SK-N-SH (cell line): ENCODE measurements around the gene GPR183. TPM values are rescaled to one million over a fixed set of nuclear protein-coding genes. Genes with fewer than 3 reads are reported as not detected.

ENCODE experiments used
- CTCF ChIA-PET: fragments of 300-600, 350-600 bp; formaldehyde crosslinking; extraction: SDS; loops from one replicate; lab custom pipeline; 2021; lab: Yijun Ruan, JAX
- POLR2A ChIA-PET: fragments of 350-600 bp; sonication (Branson Sonifier 250); formaldehyde crosslinking; extraction: SDS; loops from one replicate; lab custom pipeline; 2020; ENCODE audit warnings: antibody characterized with exemption, inconsistent platforms; lab: Yijun Ruan, JAX
- DNase-seq: peaks from one replicate; pipeline ENCODE4 v3.0.0; 2012
- H2AFZ ChIP-seq: fragments of 200-600 bp; sonication (generic); 2 replicates; pipeline ENCODE4 v1.8.1; 2016; ENCODE audit warnings: antibody characterized with exemption, mild to moderate bottlenecking, low read depth
- H3F3A ChIP-seq: fragments of 200-600 bp; sonication (generic); replicated peaks from 2 replicates; pipeline ENCODE3; 2016; ENCODE audit warnings: antibody characterized with exemption, mild to moderate bottlenecking; ENCODE audit not compliant: insufficient read depth
- H3K27ac ChIP-seq, 2 experiments: fragments of 200-500 bp in 1 of 2; fragments of 200-600 bp in 1 of 2; sonication (Bioruptor generic) in 1 of 2; sonication (generic), shearing (Covaris generic) in 1 of 2; 2 replicates each; pipeline versions ENCODE4 v1.5.1 to v1.6.1; 2014 to 2016; ENCODE audit warnings: low read depth in 2 of 2, inconsistent platforms in 1 of 2, low read length in 1 of 2, mild to moderate bottlenecking in 1 of 2, mixed read lengths in 1 of 2
- H3K27me3 ChIP-seq: fragments of 200-600 bp; sonication (generic), shearing (Covaris generic); 2 replicates; pipeline ENCODE4 v1.6.1; 2016; ENCODE audit warnings: mixed run types; ENCODE audit not compliant: insufficient read depth
- H3K36me3 ChIP-seq, 2 experiments: fragments of 200-500 bp in 1 of 2; fragments of 200-600 bp in 1 of 2; sonication (Bioruptor generic) in 1 of 2; sonication (generic) in 1 of 2; replicated peaks in 1 of 2; 2 replicates each; pipeline versions ENCODE3 to v1.5.1; 2014 to 2016; ENCODE audit warnings: low read length in 1 of 2, mild to moderate bottlenecking in 1 of 2; ENCODE audit not compliant: insufficient read depth in 2 of 2, control insufficient read depth in 1 of 2
- H3K4me1 ChIP-seq, 2 experiments: fragments of 200-500 bp in 1 of 2; fragments of 200-600 bp in 1 of 2; sonication (Bioruptor generic) in 1 of 2; sonication (generic), shearing (Covaris generic) in 1 of 2; 2 replicates each; pipeline versions ENCODE4 v1.5.1 to v1.6.1; 2014 to 2016; ENCODE audit warnings: low read depth in 1 of 2, low read length in 1 of 2, mixed run types in 1 of 2; ENCODE audit not compliant: insufficient read depth in 2 of 2, control insufficient read depth in 1 of 2
- H3K4me2 ChIP-seq: fragments of 200-600 bp; sonication (generic), shearing (Covaris generic); 2 replicates; pipeline ENCODE4 v1.6.1; 2017; ENCODE audit warnings: mixed run types
- H3K4me3 ChIP-seq, 2 experiments: fragments of 200-500 bp in 1 of 2; fragments of 200-600 bp in 1 of 2; sonication (Bioruptor generic) in 1 of 2; sonication (generic), shearing (Covaris generic) in 1 of 2; 2 replicates each; pipeline versions ENCODE4 v1.5.1 to v1.8.1; 2014 to 2016; ENCODE audit warnings: low read depth in 2 of 2, inconsistent platforms in 1 of 2, low read length in 1 of 2, mild to moderate bottlenecking in 1 of 2, mixed read lengths in 1 of 2, moderate library complexity in 1 of 2
- H3K79me2 ChIP-seq: fragments of 200-600 bp; sonication (generic); 2 replicates; pipeline ENCODE4 v1.8.1; 2017; ENCODE audit warnings: mild to moderate bottlenecking; ENCODE audit not compliant: insufficient read depth
- H3K9ac ChIP-seq: fragments of 200-600 bp; sonication (generic); 2 replicates; pipeline ENCODE4 v1.6.1; 2017; ENCODE audit warnings: mixed run types
- H3K9me2 ChIP-seq: fragments of 200-600 bp; sonication (generic); 2 replicates; pipeline ENCODE4 v1.6.1; 2017; ENCODE audit warnings: mixed run types
- H3K9me3 ChIP-seq: fragments of 200-600 bp; sonication (generic); 2 replicates; pipeline ENCODE4 v1.6.1; 2017; ENCODE audit warnings: mixed run types, mild to moderate bottlenecking, moderate library complexity
- H4K20me1 ChIP-seq: fragments of 200-600 bp; sonication (generic); 2 replicates; pipeline ENCODE4 v1.6.1; 2017; ENCODE audit warnings: mild to moderate bottlenecking, mixed run types; ENCODE audit not compliant: insufficient read depth
- CTCF ChIP-seq: fragments of 200-600 bp; sonication (generic); IDR thresholded peaks from 2 replicates; pipeline ENCODE4 v1.6.1; 2017; ENCODE audit warnings: antibody characterized with exemption, mild to moderate bottlenecking, moderate library complexity
- EZH2phosphoT487 ChIP-seq: fragments of 200-600 bp; sonication (generic); IDR thresholded peaks from 2 replicates; pipeline ENCODE4 v1.6.1; 2017; ENCODE audit warnings: low read depth, mixed run types, mild to moderate bottlenecking, antibody characterized with exemption, moderate library complexity, borderline replicate concordance
- FOSL2 ChIP-seq: IDR thresholded peaks from 2 replicates; pipeline ENCODE4 v1.4.0; 2012; ENCODE audit warnings: low read depth, mild to moderate bottlenecking, moderate library complexity, borderline replicate concordance
- FOXM1 ChIP-seq: IDR thresholded peaks from 2 replicates; pipeline ENCODE4 v1.4.0; 2012; ENCODE audit warnings: low read depth, mild to moderate bottlenecking
- GATA2 ChIP-seq: sonication (generic); formaldehyde crosslinking; IDR thresholded peaks from 2 replicates; pipeline ENCODE4 v1.5.0; 2020; ENCODE audit warnings: mild to moderate bottlenecking, missing genetic modification reagents
- JUND ChIP-seq: IDR thresholded peaks from 2 replicates; pipeline ENCODE4 v1.4.0; 2012
- MAX ChIP-seq: IDR thresholded peaks from 2 replicates; pipeline ENCODE4 v1.4.0; 2012; ENCODE audit warnings: low read depth
- NRF1 ChIP-seq: IDR thresholded peaks from 2 replicates; pipeline ENCODE4 v1.6.1; 2012; ENCODE audit warnings: low read depth, mild to moderate bottlenecking, low read length
- POLR2AphosphoS5 ChIP-seq: IDR thresholded peaks from 2 replicates; pipeline ENCODE4 v1.6.1; 2012; ENCODE audit warnings: low read depth, low read length
- RAD21 ChIP-seq: IDR thresholded peaks from 2 replicates; pipeline ENCODE4 v1.6.1; 2012; ENCODE audit warnings: mild to moderate bottlenecking, low read length
- RCOR1 ChIP-seq: fragments of 150-350 bp; IDR thresholded peaks from 2 replicates; pipeline ENCODE4 v1.6.1; 2017; ENCODE audit warnings: antibody characterized with exemption, low read length
- SMC3 ChIP-seq: IDR thresholded peaks from 2 replicates; pipeline ENCODE4 v1.6.1; 2012; ENCODE audit warnings: low read depth, low read length, improper control_type of control experiment
- TAF1 ChIP-seq: IDR thresholded peaks from 2 replicates; pipeline ENCODE4 v1.6.1; 2012; ENCODE audit warnings: low read depth, mild to moderate bottlenecking, low read length, moderate library complexity, borderline replicate concordance
- TEAD4 ChIP-seq: IDR thresholded peaks from 2 replicates; pipeline ENCODE4 v1.4.0; 2012; ENCODE audit warnings: mild to moderate bottlenecking, borderline replicate concordance; ENCODE audit not compliant: insufficient read depth
- USF1 ChIP-seq: IDR thresholded peaks from 2 replicates; pipeline ENCODE4 v1.4.0; 2012; ENCODE audit warnings: low read depth, borderline replicate concordance
- YY1 ChIP-seq: IDR thresholded peaks from 2 replicates; pipeline ENCODE4 v1.4.0; 2012; ENCODE audit warnings: low read depth, mild to moderate bottlenecking
- WGBS: methylation state at CpG from one replicate; pipeline ENCODE4 v1.1.6; 2017; ENCODE audit warnings: low lambda C conversion rate; 5-methylcytosine and 5-hydroxymethylcytosine counted together
- polyA plus RNA-seq, 3 experiments: library from polyadenylated mRNA; depleted of rRNA; stranded (reverse); fragments of >200 nt; gene quantifications; 2 replicates each; pipeline ENCODE4 v1.2.3, GENCODE V29; 2012

The GPR183 gene
- polyA plus RNA-seq, 1 of the 3 experiments (the other 2 are of a cell fraction) = 0.07 TPM

- Histone ChIP-seq H4K20me1 (no peaks in the 10 kb centered on the region), H3K27me3 (no peaks in the 10 kb centered on the region), H3K4me2 (no peak overlapping the region), H3K4me1 (no peaks in the 10 kb centered on the region), H3K79me2 (peaks cover 3% of the 10 kb centered on the region; the same call in 1 of the 2 replicates), H3K9me3 (no peaks in the 10 kb centered on the region), H3F3A (peaks cover 3% of the 10 kb centered on the region), H3K4me3 (no peak overlapping the region), H2AFZ (no peak overlapping the region), H3K9ac (no peak overlapping the region), H3K27ac (no peak overlapping the region), H3K9me2 (no peaks in the 10 kb centered on the region), H3K36me3 (no peaks in the 10 kb centered on the region)
- ChIA-PET POLR2A (no interaction called here), CTCF (interaction anchor here (8.5 kb wide), 1 partner anchor 164 kb away, joined by 249 read pairs; no protein-coding TSS in a partner anchor)
- 96% methylated on average over 2 of the region's 2 CpGs for WGBS
- no peak for DNase-seq
- TF ChIP-seq RAD21 = no peak
- no peak for TF ChIP-seq YY1
These were observed 34.1 kb downstream of the GPR183 start for GRCh38 chr13:99273128-99273527.

- H3K4me3 ChIP-seq = no peak overlapping the region
- no peak overlapping the region for H3K4me2 ChIP-seq
- WGBS = 90% methylated on average over 2 of the region's 2 CpGs
- H4K20me1 ChIP-seq = no peaks in the 10 kb centered on the region
- H3K27ac ChIP-seq = no peak overlapping the region
- H3K9ac ChIP-seq = no peak overlapping the region
- POLR2A ChIA-PET = no interaction called here
- DNase-seq = no peak
- H3K27me3 ChIP-seq = no peaks in the 10 kb centered on the region
- peaks cover 3% of the 10 kb centered on the region for H3F3A ChIP-seq
- TF ChIP-seq YY1 = no peak
- TF ChIP-seq CTCF = no peak
- no peak for TF ChIP-seq FOXM1
- TF ChIP-seq EZH2phosphoT487 = no peak
- TF ChIP-seq, all 33 proteins: peak for 0
- CTCF ChIA-PET = interaction anchor here (1.2 to 10.4 kb wide), 3 partner anchors 95 to 164 kb away, joined by 5 to 249 read pairs (median 184); no protein-coding TSS in a partner anchor
- Histone ChIP-seq H2AFZ (no peak overlapping the region), H3K36me3 (peaks cover 0 to 5% of the 10 kb centered on the region in 2 experiments), H3K9me2 (no peaks in the 10 kb centered on the region), H3K4me1 (no peaks in the 10 kb centered on the region), H3K9me3 (no peaks in the 10 kb centered on the region), H3K79me2 (peaks cover 3% of the 10 kb centered on the region; the same call in 1 of the 2 replicates)
These were observed 34.7 kb downstream of the GPR183 start for GRCh38 chr13:99272481-99272880.

- POLR2A ChIA-PET = no interaction called here
- DNase-seq = no peak
- H3K9ac ChIP-seq = no peak overlapping the region
- no peaks in the 10 kb centered on the region for H3K79me2 ChIP-seq
- H3K36me3 ChIP-seq = peaks cover 0 to 6% of the 10 kb centered on the region in 2 experiments
- CTCF ChIA-PET = interaction anchor here (0.7 to 10.4 kb wide), 7 partner anchors 8 to 166 kb away, joined by 3 to 249 read pairs (median 9); no protein-coding TSS in a partner anchor
- no peak overlapping the region for H3K4me3 ChIP-seq
- TF ChIP-seq FOSL2 = no peak
- no peak for TF ChIP-seq POLR2AphosphoS5
- TF ChIP-seq RCOR1 = no peak
- TF ChIP-seq FOXM1 = no peak
- no peak for TF ChIP-seq TEAD4
- TF ChIP-seq MAX = no peak
- no peak for TF ChIP-seq GATA2
- no peak for TF ChIP-seq USF1
- no peak for TF ChIP-seq JUND
- no peak for TF ChIP-seq RAD21
- TF ChIP-seq TAF1 = no peak
- no peak for TF ChIP-seq SMC3
- TF ChIP-seq NRF1 = no peak
- H3K4me1 ChIP-seq = no peaks in the 10 kb centered on the region
- peaks cover 3% of the 10 kb centered on the region for H3F3A ChIP-seq
- no peaks in the 10 kb centered on the region for H3K9me2 ChIP-seq
- no peak overlapping the region for H2AFZ ChIP-seq
- H3K4me2 ChIP-seq = no peak overlapping the region
- H3K27me3 ChIP-seq = no peaks in the 10 kb centered on the region
- WGBS = 92% methylated on average over 3 of the region's 3 CpGs
- H3K27ac ChIP-seq = no peak overlapping the region
- no peaks in the 10 kb centered on the region for H4K20me1 ChIP-seq
- H3K9me3 ChIP-seq = no peaks in the 10 kb centered on the region
These were observed 36.0 kb downstream of the GPR183 start for GRCh38 chr13:99271249-99271648.
